MCF 10A (cell line): ENCODE measurements around the gene COL23A1. TPM values are rescaled to one million over a fixed set of nuclear protein-coding genes. Genes with fewer than 3 reads are reported as not detected.

Experiments used
- BruUV-seq: library from RNA; stranded (reverse); fragments of 400-500 nt; replicated peaks from 2 replicates; lab custom pipeline; 2021; lab: Mats Ljungman, UMichigan
- CTCF ChIA-PET: fragments of 300-600 bp; sonication (Branson Sonifier 250); formaldehyde crosslinking; extraction: SDS; loops from one replicate; lab custom pipeline; 2021; ENCODE audit warnings: antibody characterized with exemption, inconsistent platforms; lab: Yijun Ruan, JAX
- POLR2A ChIA-PET: fragments of 300-600, 350-650 bp; sonication (Branson Sonifier 250); formaldehyde crosslinking; extraction: SDS; loops from one replicate; lab custom pipeline; 2020; ENCODE audit warnings: antibody characterized with exemption, inconsistent platforms; lab: Yijun Ruan, JAX
- DNase-seq: peaks from one replicate; pipeline ENCODE4 v3.0.0-alpha.2; 2018; ENCODE audit not compliant: unreplicated experiment
- H3K27ac Mint-ChIP-seq: one replicate; pipeline ENCODE4 v1.8.0; 2022; ENCODE audit warnings: mild to moderate bottlenecking, low read depth, mixed read lengths; ENCODE audit not compliant: unreplicated experiment
- H3K27me3 Mint-ChIP-seq: one replicate; pipeline ENCODE4 v1.8.0; 2022; ENCODE audit warnings: mixed read lengths; ENCODE audit not compliant: insufficient read depth, unreplicated experiment
- H3K36me3 Mint-ChIP-seq: one replicate; pipeline ENCODE4 v1.8.0; 2022; ENCODE audit warnings: mild to moderate bottlenecking, moderate library complexity, mixed read lengths; ENCODE audit not compliant: insufficient read depth, unreplicated experiment
- H3K4me1 Mint-ChIP-seq: one replicate; pipeline ENCODE4 v1.8.0; 2022; ENCODE audit warnings: mixed read lengths; ENCODE audit not compliant: insufficient read depth, unreplicated experiment
- H3K4me3 Mint-ChIP-seq: one replicate; pipeline ENCODE4 v1.8.0; 2022; ENCODE audit warnings: mild to moderate bottlenecking, moderate library complexity, mixed read lengths; ENCODE audit not compliant: unreplicated experiment
- H3K9me3 Mint-ChIP-seq: one replicate; pipeline ENCODE4 v1.8.0; 2022; ENCODE audit warnings: mixed read lengths; ENCODE audit not compliant: unreplicated experiment
- CTCF ChIP-seq: fragments of 200-600 bp; IDR thresholded peaks from one replicate; pipeline ENCODE4 v1.8.0; 2022; ENCODE audit warnings: antibody characterized with exemption, mild to moderate bottlenecking; ENCODE audit not compliant: unreplicated experiment
- intact Hi-C: fragments of 100-400 bp; cut with micrococcal nuclease; formaldehyde crosslinking; loops from 2 replicates; pipeline ENCODE4 v1.14.1; 2022
- total RNA-seq: library from RNA; stranded (reverse); gene quantifications from 2 replicates; pipeline ENCODE4 v1.2.3, GENCODE V29; 2022

COL23A1 gene
- total RNA-seq, 1 experiment from 2014 or later: not detected

- intact Hi-C loops: no loop called here
- no peak for TF ChIP-seq CTCF
- Mint-ChIP-seq H3K36me3 (no peaks in the 10 kb centered on the region), H3K9me3 (no peaks in the 10 kb centered on the region), H3K27ac (no peak overlapping the region), H3K27me3 (peaks cover 21% of the 10 kb centered on the region), H3K4me3 (no peak overlapping the region), H3K4me1 (peaks cover 10% of the 10 kb centered on the region)
- POLR2A ChIA-PET: interaction anchor here (0.7 kb wide), 1 partner anchor 1288 kb away, joined by 3 read pairs; no protein-coding TSS in a partner anchor
- DNase-seq: no peak
- CTCF ChIA-PET: interaction anchor here (0.7 kb wide), 1 partner anchor 49 kb away, joined by 4 read pairs; no protein-coding TSS in a partner anchor
- BruUV-seq: no TSS peak
Measured at GRCh38 chr5:178326374-178326715, 263.8 kb downstream of the COL23A1 start.

GRCh38 chr5:178325679-178326373 lies 264.4 kb downstream of the COL23A1 start:
- H3K27ac Mint-ChIP-seq: no peak overlapping the region
- no peaks in the 10 kb centered on the region for H3K9me3 Mint-ChIP-seq
- CTCF ChIA-PET: interaction anchor here (0.6 to 0.7 kb wide), 4 partner anchors 11 to 1185 kb away, joined by 3 to 4 read pairs (median 3); no protein-coding TSS in a partner anchor
- DNase-seq: no peak
- peaks cover 21% of the 10 kb centered on the region for H3K27me3 Mint-ChIP-seq
- intact Hi-C loops: no loop called here
- H3K4me3 Mint-ChIP-seq: no peak overlapping the region
- BruUV-seq: no TSS peak
- POLR2A ChIA-PET: no interaction called here
- H3K36me3 Mint-ChIP-seq: no peaks in the 10 kb centered on the region
- H3K4me1 Mint-ChIP-seq: peaks cover 5% of the 10 kb centered on the region
- TF ChIP-seq CTCF: no peak

- BruUV-seq: no TSS peak
- H3K27me3 Mint-ChIP-seq: peaks cover 21% of the 10 kb centered on the region
- no peak overlapping the region for H3K27ac Mint-ChIP-seq
- no peak overlapping the region for H3K4me3 Mint-ChIP-seq
- no peak for DNase-seq
- no peaks in the 10 kb centered on the region for H3K9me3 Mint-ChIP-seq
- no peak for TF ChIP-seq CTCF
- H3K4me1 Mint-ChIP-seq: no peaks in the 10 kb centered on the region
- ChIA-PET POLR2A (no interaction called here), CTCF (interaction anchor here (0.6 to 0.7 kb wide), 4 partner anchors 11 to 1186 kb away, joined by 3 read pairs; no protein-coding TSS in a partner anchor)
- intact Hi-C loops: no loop called here
- H3K36me3 Mint-ChIP-seq: no peaks in the 10 kb centered on the region
Measured at GRCh38 chr5:178325311-178325678, 264.9 kb downstream of the COL23A1 start.

- no peaks in the 10 kb centered on the region for H3K9me3 Mint-ChIP-seq
- no peak for TF ChIP-seq CTCF
- H3K27me3 Mint-ChIP-seq: peaks cover 21% of the 10 kb centered on the region
- H3K27ac Mint-ChIP-seq: no peak overlapping the region
- H3K4me1 Mint-ChIP-seq: no peaks in the 10 kb centered on the region
- no peak for DNase-seq
- ChIA-PET CTCF (interaction anchor here (0.6 to 0.7 kb wide), 2 partner anchors 42 to 136 kb away, joined by 3 read pairs; no protein-coding TSS in a partner anchor), POLR2A (no interaction called here)
- H3K4me3 Mint-ChIP-seq: no peak overlapping the region
- H3K36me3 Mint-ChIP-seq: no peaks in the 10 kb centered on the region
- intact Hi-C loops: no loop called here
- BruUV-seq: no TSS peak
Measured at GRCh38 chr5:178324481-178325310, 265.5 kb downstream of the COL23A1 start.
